ENCODE measurements around the gene CCDC60.
"Not testable (repeated sequence)": the region's sequence is repeated elsewhere in the genome, so short reads cannot be mapped to it uniquely, and the experiment has no call there.

Gene CCDC60

DNA sequence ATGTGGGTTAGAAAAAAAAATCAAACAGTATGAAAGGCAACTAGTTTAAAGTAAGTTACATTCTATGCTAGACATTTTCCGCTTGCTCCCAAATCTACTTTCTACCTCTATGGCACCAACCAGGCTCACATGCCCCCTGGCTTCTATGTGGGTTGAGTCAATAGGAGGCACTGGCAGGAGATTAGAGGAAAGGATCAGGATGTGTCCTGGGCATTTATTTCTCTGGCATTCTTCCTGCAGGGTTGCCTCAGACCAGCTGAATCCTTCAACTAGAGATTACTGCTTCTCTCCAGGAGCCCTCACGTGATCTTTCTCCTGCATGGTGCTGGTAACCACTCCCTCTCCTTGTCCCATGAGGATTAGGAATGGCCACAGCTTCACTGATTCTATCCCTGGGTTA lies 14.9 kb upstream of the CCDC60 start:
- H3K9me3 Mint-ChIP-seq: peaks cover 2% of the 10 kb centered on the region
- CTCF ChIA-PET: no interaction called here
- no peak overlapping the region for H3K27ac Mint-ChIP-seq
- no peak overlapping the region for H3K4me3 Mint-ChIP-seq
- H3K4me1 Mint-ChIP-seq: no peaks in the 10 kb centered on the region
- no peaks in the 10 kb centered on the region for H3K36me3 Mint-ChIP-seq
- no peak for DNase-seq
- no peaks in the 10 kb centered on the region for H3K27me3 Mint-ChIP-seq

DNA sequence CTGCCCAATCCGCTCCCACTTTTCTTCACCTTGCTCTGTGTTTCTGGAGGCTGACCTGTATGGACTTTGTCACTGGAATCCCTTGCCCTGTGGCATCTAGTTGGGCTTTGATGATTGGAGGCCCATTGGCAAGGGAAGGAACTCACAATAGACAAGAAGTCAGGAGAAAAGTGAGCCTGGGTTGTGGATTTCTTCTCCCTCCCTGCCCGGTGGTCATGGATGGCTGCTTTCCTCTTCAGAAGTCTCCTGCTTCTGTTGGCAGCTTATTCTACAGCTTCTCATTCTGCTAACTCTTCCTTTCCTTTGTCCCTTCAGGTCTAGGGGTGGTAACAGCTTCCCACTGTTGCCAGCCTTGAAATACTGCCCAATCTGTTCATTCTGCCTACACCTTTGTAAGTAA lies 13.9 kb upstream of the CCDC60 start:
- no peaks in the 10 kb centered on the region for H3K4me1 Mint-ChIP-seq
- no peaks in the 10 kb centered on the region for H3K27me3 Mint-ChIP-seq
- H3K9me3 Mint-ChIP-seq: no peaks in the 10 kb centered on the region
- H3K4me3 Mint-ChIP-seq: no peak overlapping the region
- H3K36me3 Mint-ChIP-seq: no peaks in the 10 kb centered on the region
- CTCF ChIA-PET: no interaction called here
- DNase-seq: no peak
- H3K27ac Mint-ChIP-seq: no peak overlapping the region

DNA sequence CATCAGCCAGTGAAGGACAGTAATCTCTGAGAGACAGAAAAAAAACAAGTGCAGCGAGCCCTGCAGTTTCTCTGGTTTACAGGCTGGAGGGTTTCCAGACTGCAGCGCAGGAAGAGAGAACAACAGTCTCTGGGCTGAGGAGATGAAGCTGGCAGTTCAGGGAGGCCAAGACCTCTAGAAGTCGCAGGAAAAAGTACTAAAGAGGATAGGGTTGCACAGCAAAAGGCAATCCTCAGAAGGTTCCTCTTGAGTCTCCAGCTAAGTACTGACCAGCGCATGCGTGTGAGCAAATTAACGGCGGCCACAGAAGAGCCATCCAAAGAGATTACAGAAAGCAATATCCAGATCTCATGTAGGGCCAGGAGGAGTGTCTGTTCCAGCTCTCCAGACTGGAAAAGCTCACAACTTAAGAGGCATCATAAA lies 12.2 kb upstream of the CCDC60 start:
- no peaks in the 10 kb centered on the region for H3K4me1 Mint-ChIP-seq
- no peaks in the 10 kb centered on the region for H3K27me3 Mint-ChIP-seq
- no peaks in the 10 kb centered on the region for H3K9me3 Mint-ChIP-seq
- H3K36me3 Mint-ChIP-seq: no peaks in the 10 kb centered on the region
- DNase-seq: no peak
- CTCF ChIA-PET: no interaction called here
- no peak overlapping the region for H3K27ac Mint-ChIP-seq
- no peak overlapping the region for H3K4me3 Mint-ChIP-seq

DNA sequence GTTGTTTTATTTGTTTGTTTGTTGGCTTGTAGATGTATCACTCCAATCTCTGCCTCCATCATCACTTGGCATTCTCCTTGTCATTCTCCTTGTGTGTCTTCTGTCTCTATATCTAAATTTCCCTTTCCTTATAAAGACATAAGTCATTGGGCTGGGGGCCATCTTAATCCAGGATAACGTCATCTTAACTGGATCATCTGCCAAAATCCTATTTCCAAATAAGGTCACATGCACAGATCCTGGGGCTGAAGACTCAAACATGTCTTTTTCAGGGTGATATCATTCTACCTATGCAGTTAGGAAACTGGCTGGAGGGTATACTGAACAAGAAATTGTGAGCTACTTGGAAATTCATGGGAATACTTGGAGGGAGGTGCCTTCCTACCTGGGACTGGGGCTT lies 8.7 kb upstream of the CCDC60 start:
- Mint-ChIP-seq H3K36me3 (no peaks in the 10 kb centered on the region), H3K4me3 (no peak overlapping the region), H3K9me3 (peaks cover 1% of the 10 kb centered on the region), H3K27me3 (no peaks in the 10 kb centered on the region), H3K4me1 (no peaks in the 10 kb centered on the region), H3K27ac (no peak overlapping the region)
- CTCF ChIA-PET: no interaction called here
- no peak for DNase-seq

DNA sequence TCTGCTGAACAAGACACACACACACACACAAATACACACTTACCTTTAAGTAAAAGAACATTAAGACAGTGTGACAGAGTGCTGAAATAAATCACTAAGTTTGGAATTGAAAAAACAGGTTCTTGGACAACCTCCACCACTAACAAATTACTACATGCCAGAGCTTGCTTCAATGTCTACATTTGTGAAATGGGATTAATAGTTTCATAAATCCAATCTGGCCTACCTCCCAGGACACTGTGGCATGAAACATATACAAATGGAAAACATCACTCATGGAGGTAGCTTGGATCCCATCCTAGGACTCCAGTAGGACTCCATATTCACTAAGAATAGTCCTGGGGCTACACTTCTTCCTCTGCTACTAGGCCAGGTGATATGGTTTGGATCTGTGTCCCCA lies 8.2 kb upstream of the CCDC60 start:
- Mint-ChIP-seq H3K36me3 (no peaks in the 10 kb centered on the region), H3K27ac (no peak overlapping the region), H3K27me3 (no peaks in the 10 kb centered on the region), H3K4me3 (no peak overlapping the region), H3K4me1 (no peaks in the 10 kb centered on the region), H3K9me3 (peaks cover 1% of the 10 kb centered on the region)
- no peak for DNase-seq
- CTCF ChIA-PET: no interaction called here

DNA sequence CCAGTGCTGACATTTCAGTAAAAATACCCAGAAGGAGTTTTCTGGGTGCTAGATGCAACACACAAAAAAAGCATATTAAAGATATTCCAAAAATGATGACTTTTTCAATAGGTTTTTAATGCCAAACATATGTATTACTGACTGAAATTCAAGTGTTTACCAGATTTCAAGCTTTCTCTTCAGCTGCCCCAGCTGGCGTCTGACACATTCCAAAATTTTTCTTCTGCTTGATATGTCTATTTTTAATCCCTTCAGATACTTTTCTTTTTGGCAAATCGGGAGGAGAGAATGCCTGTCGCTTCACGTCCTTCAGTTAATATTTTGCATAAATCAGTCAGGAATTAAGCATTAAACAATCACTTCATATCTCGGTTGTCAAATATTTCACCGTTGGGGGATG lies 7.1 kb upstream of the CCDC60 start:
- no peak for DNase-seq
- Mint-ChIP-seq H3K9me3 (peaks cover 1% of the 10 kb centered on the region), H3K4me1 (no peaks in the 10 kb centered on the region), H3K36me3 (no peaks in the 10 kb centered on the region), H3K4me3 (no peak overlapping the region), H3K27ac (no peak overlapping the region), H3K27me3 (no peaks in the 10 kb centered on the region)
- CTCF ChIA-PET: no interaction called here

DNA sequence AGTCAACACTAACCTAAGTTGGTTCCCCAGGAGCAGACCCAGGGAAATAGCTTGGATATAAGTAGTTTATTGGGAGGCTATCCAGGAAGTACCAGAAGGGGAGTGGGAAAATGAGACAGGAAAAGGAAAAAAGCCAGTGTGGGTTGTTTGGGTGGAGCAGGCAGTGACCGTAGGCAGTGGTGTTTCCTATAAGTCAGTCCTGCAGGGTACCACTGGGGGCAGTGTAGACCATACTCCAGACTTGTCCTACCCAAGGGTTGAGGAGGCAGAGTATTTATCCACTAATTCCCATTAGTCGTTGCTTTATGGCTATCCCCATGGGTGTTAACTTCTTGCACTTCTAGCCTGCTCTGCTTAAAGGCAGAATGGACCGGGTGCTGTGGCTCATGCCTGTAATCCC lies 6.4 kb upstream of the CCDC60 start:
- H3K27ac Mint-ChIP-seq: no peak overlapping the region
- H3K27me3 Mint-ChIP-seq: no peaks in the 10 kb centered on the region
- no peaks in the 10 kb centered on the region for H3K4me1 Mint-ChIP-seq
- no peaks in the 10 kb centered on the region for H3K36me3 Mint-ChIP-seq
- no peak overlapping the region for H3K4me3 Mint-ChIP-seq
- no peak for DNase-seq
- CTCF ChIA-PET: no interaction called here
- H3K9me3 Mint-ChIP-seq: peaks cover 1% of the 10 kb centered on the region

DNA sequence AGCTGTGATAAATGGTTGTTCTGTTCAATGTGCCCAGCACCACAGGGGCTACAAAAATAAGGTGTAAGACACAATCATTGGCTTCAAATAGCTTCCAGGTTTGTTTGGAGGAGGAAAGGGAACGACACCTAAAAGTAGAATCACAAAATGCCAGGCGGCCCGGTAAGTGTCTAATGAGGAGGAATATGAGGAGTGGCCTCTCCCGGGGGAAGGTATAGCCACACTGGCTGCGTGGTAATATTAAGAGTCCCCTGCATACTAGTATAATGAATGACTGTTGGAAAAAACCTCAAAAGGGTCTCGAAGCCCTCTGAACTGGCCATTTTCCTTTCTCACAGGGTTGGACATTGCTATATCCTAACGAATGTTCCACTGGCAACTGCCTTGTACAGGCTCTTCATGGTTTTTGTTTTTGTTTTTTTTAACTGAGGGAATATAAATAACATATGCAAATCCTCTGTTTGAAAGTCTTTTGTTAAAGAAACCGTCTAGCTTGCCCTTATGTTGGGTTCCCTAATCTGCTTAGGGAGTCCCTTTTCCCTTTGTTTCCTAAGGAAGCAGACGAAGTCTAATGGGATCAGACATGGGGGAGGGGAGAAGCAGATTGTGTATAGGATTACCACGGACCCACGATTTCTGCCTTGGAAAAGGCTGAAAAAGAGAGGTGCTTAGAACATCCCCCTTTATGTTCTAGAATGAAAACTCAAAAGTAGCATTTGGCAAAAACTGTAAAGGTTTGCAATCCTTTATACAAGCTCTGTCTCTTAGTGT lies 4.2 kb downstream of the CCDC60 start:
- no peaks in the 10 kb centered on the region for H3K36me3 Mint-ChIP-seq
- no peak overlapping the region for H3K4me3 Mint-ChIP-seq
- no peaks in the 10 kb centered on the region for H3K4me1 Mint-ChIP-seq
- H3K27ac Mint-ChIP-seq: no peak overlapping the region
- CTCF ChIA-PET: no interaction called here
- no peak for DNase-seq
- peaks cover 5% of the 10 kb centered on the region for H3K27me3 Mint-ChIP-seq
- H3K9me3 Mint-ChIP-seq: peaks cover 5% of the 10 kb centered on the region

DNA sequence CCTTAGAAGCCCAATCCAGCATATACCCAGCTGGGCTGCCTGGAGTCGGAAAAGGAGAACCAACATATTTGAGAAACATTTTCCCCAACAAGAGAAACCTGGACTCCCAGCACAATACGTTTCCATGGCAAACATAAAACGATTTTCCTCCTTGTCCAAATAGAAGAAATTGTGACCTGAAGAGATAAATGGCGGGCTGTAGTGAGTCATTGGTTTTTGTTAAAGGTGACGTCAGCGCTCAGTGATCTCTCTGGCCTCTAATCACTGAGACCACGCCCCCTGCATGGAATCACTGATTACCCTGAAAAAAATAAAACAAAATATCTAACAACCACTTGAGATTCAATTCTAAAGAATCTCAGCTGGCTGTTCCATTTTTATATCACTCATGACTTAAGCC lies 6.0 kb downstream of the CCDC60 start:
- Mint-ChIP-seq H3K9me3 (peaks cover 5% of the 10 kb centered on the region), H3K36me3 (no peaks in the 10 kb centered on the region), H3K27me3 (no peaks in the 10 kb centered on the region), H3K27ac (no peak overlapping the region), H3K4me3 (no peak overlapping the region), H3K4me1 (no peaks in the 10 kb centered on the region)
- CTCF ChIA-PET: no interaction called here
- DNase-seq: no peak

DNA sequence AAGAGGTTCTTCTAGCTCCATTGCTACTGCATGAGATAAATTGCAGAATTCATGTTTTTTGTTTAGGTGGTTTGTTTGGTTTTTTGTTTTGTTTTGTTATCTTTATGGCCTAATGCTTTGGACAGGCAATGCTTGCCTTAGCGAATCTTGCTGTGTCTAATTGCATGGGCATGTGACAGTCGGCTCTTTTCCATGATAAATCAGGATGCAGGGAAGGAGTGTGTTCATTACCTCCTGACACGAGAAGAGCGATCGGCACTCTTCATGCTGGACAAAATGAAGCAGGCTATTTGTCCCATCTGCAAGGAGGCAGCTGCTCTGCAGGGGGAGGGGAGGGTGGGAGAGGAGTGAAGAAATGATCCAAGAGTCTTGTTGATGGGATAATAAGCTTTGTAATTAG lies 6.5 kb downstream of the CCDC60 start:
- Mint-ChIP-seq H3K9me3 (peaks cover 5% of the 10 kb centered on the region), H3K36me3 (no peaks in the 10 kb centered on the region), H3K27me3 (no peaks in the 10 kb centered on the region), H3K27ac (no peak overlapping the region), H3K4me3 (no peak overlapping the region), H3K4me1 (no peaks in the 10 kb centered on the region)
- no peak for DNase-seq
- CTCF ChIA-PET: no interaction called here

DNA sequence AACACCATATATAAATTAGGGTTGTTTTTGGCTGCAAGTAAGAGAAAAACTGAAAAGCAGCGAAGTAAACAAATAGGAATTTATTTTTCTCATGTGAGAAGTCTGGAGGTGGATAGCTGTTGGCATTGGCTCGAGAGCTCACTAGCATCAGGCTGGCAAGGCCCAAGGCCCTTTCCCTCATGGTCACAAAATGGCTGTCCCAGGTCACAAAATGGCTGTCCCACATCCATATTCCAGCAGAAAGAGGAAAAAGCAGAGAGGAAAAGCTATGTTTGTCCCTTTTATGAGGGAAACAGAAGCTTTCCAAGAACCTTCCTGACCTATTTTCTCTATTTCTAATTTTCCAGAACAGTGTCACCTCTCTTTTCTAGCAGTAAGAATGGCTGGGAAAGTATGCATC lies 7.5 kb downstream of the CCDC60 start:
- Mint-ChIP-seq H3K9me3 (peaks cover 5% of the 10 kb centered on the region), H3K27me3 (no peaks in the 10 kb centered on the region), H3K4me1 (no peaks in the 10 kb centered on the region), H3K27ac (no peak overlapping the region), H3K36me3 (no peaks in the 10 kb centered on the region), H3K4me3 (no peak overlapping the region)
- CTCF ChIA-PET: no interaction called here
- no peak for DNase-seq

DNA sequence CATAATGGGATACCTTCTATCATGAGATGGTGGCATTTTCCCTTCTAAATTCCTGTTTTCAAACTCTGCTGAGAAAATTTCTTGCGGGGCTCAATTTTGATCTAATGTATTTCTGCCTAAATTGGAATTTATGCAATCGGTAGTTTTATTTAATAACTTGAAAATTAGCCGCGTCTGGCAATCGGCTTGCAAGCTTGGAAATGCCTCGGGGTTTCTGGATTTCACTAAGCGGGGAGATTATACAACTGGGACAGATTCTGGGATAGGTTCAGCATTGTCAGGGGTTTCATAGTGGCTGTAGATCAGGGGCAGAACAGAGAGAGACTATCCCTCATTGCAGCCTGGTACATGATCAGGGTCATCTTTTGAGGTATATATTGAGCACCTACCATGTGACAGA lies 8.6 kb downstream of the CCDC60 start:
- Mint-ChIP-seq H3K27ac (no peak overlapping the region), H3K4me3 (no peak overlapping the region), H3K27me3 (no peaks in the 10 kb centered on the region), H3K36me3 (no peaks in the 10 kb centered on the region), H3K9me3 (peaks cover 5% of the 10 kb centered on the region), H3K4me1 (no peaks in the 10 kb centered on the region)
- CTCF ChIA-PET: interaction anchor here (0.8 kb wide), 1 partner anchor 13 kb away, joined by 3 read pairs; no protein-coding TSS in a partner anchor
- no peak for DNase-seq

DNA sequence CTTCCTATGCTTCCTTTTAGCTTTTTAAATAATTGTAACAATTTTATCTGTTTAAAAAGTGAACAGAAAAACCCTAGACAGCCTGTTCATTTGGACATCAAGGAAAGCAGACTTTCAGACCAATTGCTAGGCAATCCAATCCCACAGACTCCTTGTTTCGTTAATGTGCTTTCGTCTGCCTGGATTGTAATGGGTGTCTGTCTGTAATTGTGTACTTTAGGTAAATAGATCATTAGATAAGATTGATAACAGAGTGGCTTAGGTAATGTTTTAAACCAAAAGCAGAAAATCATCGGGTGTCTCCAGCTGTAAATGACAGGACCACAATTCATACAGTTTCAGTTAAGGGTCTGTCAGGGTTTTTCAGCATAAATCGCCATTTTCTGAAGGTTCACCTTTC lies 19.6 kb downstream of the CCDC60 start:
- DNase-seq: no peak
- no peak overlapping the region for H3K27ac Mint-ChIP-seq
- CTCF ChIA-PET: no interaction called here
- H3K36me3 Mint-ChIP-seq: no peaks in the 10 kb centered on the region
- peaks cover 3% of the 10 kb centered on the region for H3K27me3 Mint-ChIP-seq
- H3K4me1 Mint-ChIP-seq: no peaks in the 10 kb centered on the region
- H3K4me3 Mint-ChIP-seq: no peak overlapping the region
- peaks cover 14% of the 10 kb centered on the region for H3K9me3 Mint-ChIP-seq

DNA sequence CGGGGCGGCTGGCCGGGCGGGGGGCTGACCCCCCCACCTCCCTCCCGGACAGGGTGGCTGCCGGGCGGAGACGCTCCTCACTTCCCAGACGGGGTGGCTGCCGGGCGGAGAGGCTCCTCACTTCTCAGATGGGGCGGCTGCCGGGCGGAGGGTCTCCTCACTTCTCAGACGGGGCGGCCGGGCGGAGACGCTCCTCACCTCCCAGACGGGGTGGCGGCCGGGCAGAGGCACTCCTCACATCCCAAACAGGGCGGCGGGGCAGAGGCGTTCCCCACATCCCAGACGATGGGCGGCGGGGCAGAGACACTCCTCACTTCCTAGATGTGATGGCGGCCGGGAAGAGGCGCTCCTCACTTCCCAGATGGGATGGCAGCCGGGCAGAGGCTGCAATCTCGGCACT lies 25.8 kb downstream of the CCDC60 start:
- H3K27ac Mint-ChIP-seq, DNase-seq, H3K27me3 Mint-ChIP-seq, CTCF ChIA-PET, H3K4me3 Mint-ChIP-seq, H3K4me1 Mint-ChIP-seq, H3K9me3 Mint-ChIP-seq, H3K36me3 Mint-ChIP-seq: not testable (repeated sequence)

DNA sequence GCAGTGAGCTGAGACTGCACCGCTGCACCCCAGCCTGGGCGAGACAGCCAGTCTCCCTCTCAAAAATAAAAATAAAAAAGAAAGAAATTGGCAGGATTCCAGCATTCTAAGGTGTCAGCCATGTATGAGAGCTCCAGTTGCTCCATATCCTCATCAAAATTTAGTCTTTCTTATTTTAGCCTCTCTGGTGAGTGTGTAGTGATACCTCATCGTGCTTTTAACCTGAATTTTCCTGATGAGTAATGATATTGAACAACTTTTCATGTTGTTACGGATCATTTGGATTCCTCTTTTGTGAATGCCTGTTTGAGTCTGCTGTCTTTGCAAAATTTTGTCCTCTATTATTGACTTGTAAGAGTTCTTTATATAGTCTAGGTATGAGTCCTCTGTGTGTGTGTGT lies 28.5 kb downstream of the CCDC60 start:
- H3K4me1 Mint-ChIP-seq: no peaks in the 10 kb centered on the region
- H3K27me3 Mint-ChIP-seq: no peaks in the 10 kb centered on the region
- no peak overlapping the region for H3K27ac Mint-ChIP-seq
- H3K4me3 Mint-ChIP-seq: no peak overlapping the region
- DNase-seq: no peak
- H3K36me3 Mint-ChIP-seq: no peaks in the 10 kb centered on the region
- no peaks in the 10 kb centered on the region for H3K9me3 Mint-ChIP-seq
- CTCF ChIA-PET: no interaction called here

DNA sequence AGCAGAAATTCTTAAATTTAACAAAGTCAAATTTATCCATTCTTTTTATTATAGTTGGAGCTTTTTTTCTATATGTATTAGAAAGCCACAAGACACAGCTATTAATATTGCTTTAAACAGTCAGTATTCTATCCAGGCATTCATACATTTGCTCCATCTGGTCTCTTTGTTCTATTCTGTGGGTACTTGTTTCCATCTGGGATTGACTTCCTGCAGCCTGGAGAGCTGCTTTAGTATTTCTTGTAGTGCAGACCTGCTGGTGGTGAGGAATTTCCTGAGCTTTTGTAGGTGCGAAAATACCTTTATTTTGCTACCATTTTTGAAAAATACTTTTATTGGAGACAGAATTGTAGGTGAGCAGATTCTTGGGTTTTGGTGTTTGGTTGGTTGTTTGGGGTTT lies 29.0 kb downstream of the CCDC60 start:
- CTCF ChIA-PET: no interaction called here
- no peak overlapping the region for H3K4me3 Mint-ChIP-seq
- H3K4me1 Mint-ChIP-seq: no peaks in the 10 kb centered on the region
- no peaks in the 10 kb centered on the region for H3K27me3 Mint-ChIP-seq
- no peak for DNase-seq
- no peaks in the 10 kb centered on the region for H3K9me3 Mint-ChIP-seq
- H3K27ac Mint-ChIP-seq: no peak overlapping the region
- H3K36me3 Mint-ChIP-seq: no peaks in the 10 kb centered on the region
